Activated CD8-positive, alpha-beta memory T cell treated with anti-CD3 and anti-CD28 coated beads, Interleukin-2, amount 10 ng/mL, durations not matched to agents 7 days and 5 days (primary cell): ENCODE data around the gene THAP4. TPM values are rescaled to one million over a fixed set of nuclear protein-coding genes. Genes with fewer than 3 reads are reported as not detected.

Source experiments
- ATAC-seq: fragments of 150-1000 bp; cut with Tn5 transposase; one replicate; pipeline ENCODE4 v1.10.0; 2021; ENCODE audit warnings: moderate library complexity
- CTCF ChIA-PET: fragments of 350-600 bp; sonication (Branson Sonifier 250); formaldehyde crosslinking; loops from one replicate; lab custom pipeline; 2021; ENCODE audit warnings: antibody characterized with exemption; lab: Charles Lee
- DNase-seq: peaks from one replicate; pipeline ENCODE4 v3.0.0-alpha.2; 2020
- H3K27ac Mint-ChIP-seq: one replicate; pipeline ENCODE4 v1.8.0; 2021; ENCODE audit warnings: mild to moderate bottlenecking, mixed read lengths
- H3K27me3 Mint-ChIP-seq: one replicate; pipeline ENCODE4 v1.8.0; 2021; ENCODE audit warnings: mixed read lengths
- H3K36me3 Mint-ChIP-seq: one replicate; pipeline ENCODE4 v1.8.0; 2021; ENCODE audit warnings: mild to moderate bottlenecking, mixed read lengths
- H3K4me1 Mint-ChIP-seq: one replicate; pipeline ENCODE4 v1.8.0; 2021; ENCODE audit warnings: mixed read lengths
- H3K4me3 Mint-ChIP-seq: one replicate; pipeline ENCODE4 v1.8.0; 2021; ENCODE audit warnings: mild to moderate bottlenecking, moderate library complexity, mixed read lengths
- H3K9me3 Mint-ChIP-seq: one replicate; pipeline ENCODE4 v1.8.0; 2022; ENCODE audit warnings: low read depth, mixed read lengths
- total RNA-seq, 2 experiments: library from RNA; stranded (reverse); gene quantifications; one replicate each; pipeline ENCODE4 v1.2.3, GENCODE V29; 2021

THAP4 gene
- total RNA-seq, 2 experiments from 2014 or later: 38.1 to 39.3 TPM

- no peaks in the 10 kb centered on the region for H3K9me3 Mint-ChIP-seq
- peaks cover 20% of the 10 kb centered on the region for H3K36me3 Mint-ChIP-seq
- ATAC-seq: no peak
- H3K27me3 Mint-ChIP-seq: no peaks in the 10 kb centered on the region
- no peaks in the 10 kb centered on the region for H3K4me1 Mint-ChIP-seq
- H3K27ac Mint-ChIP-seq: no peak overlapping the region
- CTCF ChIA-PET: interaction anchor here (2.0 to 2.4 kb wide), 2 partner anchors 13 to 221 kb away, joined by 5 to 9 read pairs; no protein-coding TSS in a partner anchor
- no peak overlapping the region for H3K4me3 Mint-ChIP-seq
- DNase-seq: no peak
Observed at GRCh38 chr2:241657786-241658254, 20.9 kb upstream of the THAP4 start.

GRCh38 chr2:241656190-241656741, 19.3 kb upstream of the THAP4 start:
- H3K27me3 Mint-ChIP-seq: no peaks in the 10 kb centered on the region
- peak overlapping the region; percentile 32 for H3K27ac Mint-ChIP-seq
- no peak for DNase-seq
- H3K4me3 Mint-ChIP-seq: no peak overlapping the region
- H3K36me3 Mint-ChIP-seq: peaks cover 22% of the 10 kb centered on the region
- no peaks in the 10 kb centered on the region for H3K9me3 Mint-ChIP-seq
- H3K4me1 Mint-ChIP-seq: no peaks in the 10 kb centered on the region
- no peak for ATAC-seq
- CTCF ChIA-PET: no interaction called here

GRCh38 chr2:241655516-241656189, 18.7 kb upstream of the THAP4 start:
- CTCF ChIA-PET: no interaction called here
- H3K4me3 Mint-ChIP-seq: no peak overlapping the region
- DNase-seq (no peak), ATAC-seq (no peak)
- no peaks in the 10 kb centered on the region for H3K27me3 Mint-ChIP-seq
- H3K9me3 Mint-ChIP-seq: no peaks in the 10 kb centered on the region
- H3K4me1 Mint-ChIP-seq: no peaks in the 10 kb centered on the region
- peaks cover 22% of the 10 kb centered on the region for H3K36me3 Mint-ChIP-seq
- H3K27ac Mint-ChIP-seq: peak overlapping the region; percentile 32

- Mint-ChIP-seq H3K9me3 (no peaks in the 10 kb centered on the region), H3K4me3 (no peak overlapping the region), H3K36me3 (peaks cover 18% of the 10 kb centered on the region), H3K4me1 (no peaks in the 10 kb centered on the region), H3K27ac (no peak overlapping the region), H3K27me3 (no peaks in the 10 kb centered on the region)
- CTCF ChIA-PET: no interaction called here
- ATAC-seq (no peak), DNase-seq (no peak)
Observed at GRCh38 chr2:241654551-241654950, 17.6 kb upstream of the THAP4 start.

GRCh38 chr2:241653210-241653750, 16.3 kb upstream of the THAP4 start:
- CTCF ChIA-PET: no interaction called here
- Mint-ChIP-seq H3K9me3 (no peaks in the 10 kb centered on the region), H3K27ac (no peak overlapping the region), H3K4me3 (no peak overlapping the region), H3K4me1 (peaks cover 4% of the 10 kb centered on the region), H3K36me3 (peaks cover 14% of the 10 kb centered on the region), H3K27me3 (no peaks in the 10 kb centered on the region)
- DNase-seq (no peak), ATAC-seq (no peak)

- Mint-ChIP-seq H3K27ac (no peak overlapping the region), H3K9me3 (no peaks in the 10 kb centered on the region), H3K27me3 (no peaks in the 10 kb centered on the region), H3K36me3 (peaks cover 12% of the 10 kb centered on the region), H3K4me1 (peaks cover 4% of the 10 kb centered on the region), H3K4me3 (no peak overlapping the region)
- no peak for ATAC-seq
- DNase-seq: no peak
- CTCF ChIA-PET: no interaction called here
Observed at GRCh38 chr2:241652722-241653121, 15.8 kb upstream of the THAP4 start.

GRCh38 chr2:241652142-241652541, 15.2 kb upstream of the THAP4 start:
- peaks cover 4% of the 10 kb centered on the region for H3K4me1 Mint-ChIP-seq
- no peaks in the 10 kb centered on the region for H3K9me3 Mint-ChIP-seq
- H3K4me3 Mint-ChIP-seq: no peak overlapping the region
- H3K36me3 Mint-ChIP-seq: peaks cover 11% of the 10 kb centered on the region
- CTCF ChIA-PET: no interaction called here
- no peak for DNase-seq
- H3K27me3 Mint-ChIP-seq: no peaks in the 10 kb centered on the region
- no peak overlapping the region for H3K27ac Mint-ChIP-seq
- ATAC-seq: no peak

- DNase-seq: no peak
- CTCF ChIA-PET: no interaction called here
- H3K36me3 Mint-ChIP-seq: peaks cover 6% of the 10 kb centered on the region
Observed at GRCh38 chr2:241649927-241650326, 13.0 kb upstream of the THAP4 start.

GRCh38 chr2:241649404-241649803, 12.4 kb upstream of the THAP4 start:
- ATAC-seq: no peak
- Mint-ChIP-seq H3K4me1 (peaks cover 4% of the 10 kb centered on the region), H3K27ac (no peak overlapping the region), H3K9me3 (no peaks in the 10 kb centered on the region), H3K27me3 (no peaks in the 10 kb centered on the region), H3K36me3 (peaks cover 6% of the 10 kb centered on the region), H3K4me3 (no peak overlapping the region)
- no peak for DNase-seq
- CTCF ChIA-PET: no interaction called here

More at GRCh38 chr2:241649927-241650326, 13.0 kb upstream of the THAP4 start:
- Mint-ChIP-seq H3K27ac (no peak overlapping the region), H3K4me3 (no peak overlapping the region), H3K9me3 (no peaks in the 10 kb centered on the region), H3K4me1 (peaks cover 4% of the 10 kb centered on the region), H3K27me3 (no peaks in the 10 kb centered on the region)
- ATAC-seq: no peak

GRCh38 chr2:241648453-241648852, 11.5 kb upstream of the THAP4 start:
- H3K4me3 Mint-ChIP-seq: no peak overlapping the region
- no peaks in the 10 kb centered on the region for H3K27me3 Mint-ChIP-seq
- ATAC-seq (no peak), DNase-seq (no peak)
- H3K4me1 Mint-ChIP-seq: peaks cover 4% of the 10 kb centered on the region
- CTCF ChIA-PET: no interaction called here
- no peaks in the 10 kb centered on the region for H3K9me3 Mint-ChIP-seq
- no peak overlapping the region for H3K27ac Mint-ChIP-seq
- peaks cover 4% of the 10 kb centered on the region for H3K36me3 Mint-ChIP-seq

GRCh38 chr2:241645915-241646645, 9.1 kb upstream of the THAP4 start:
- Mint-ChIP-seq H3K4me1 (peaks cover 11% of the 10 kb centered on the region), H3K36me3 (peaks cover 2% of the 10 kb centered on the region), H3K27me3 (no peaks in the 10 kb centered on the region), H3K9me3 (no peaks in the 10 kb centered on the region), H3K4me3 (no peak overlapping the region), H3K27ac (no peak overlapping the region)
- CTCF ChIA-PET: no interaction called here
- ATAC-seq (no peak), DNase-seq (no peak)

GRCh38 chr2:241645056-241645914, 8.3 kb upstream of the THAP4 start:
- no peaks in the 10 kb centered on the region for H3K9me3 Mint-ChIP-seq
- H3K36me3 Mint-ChIP-seq: peaks cover 4% of the 10 kb centered on the region
- peaks cover 19% of the 10 kb centered on the region for H3K4me1 Mint-ChIP-seq
- H3K4me3 Mint-ChIP-seq: no peak overlapping the region
- no peak overlapping the region for H3K27ac Mint-ChIP-seq
- H3K27me3 Mint-ChIP-seq: no peaks in the 10 kb centered on the region
- ATAC-seq (no peak), DNase-seq (no peak)
- CTCF ChIA-PET: interaction anchor here (1.5 kb wide), 1 partner anchor 14 kb away, joined by 5 read pairs; no protein-coding TSS in a partner anchor

- peaks cover 5% of the 10 kb centered on the region for H3K9me3 Mint-ChIP-seq
- CTCF ChIA-PET: interaction anchor here (0.8 kb wide), 1 partner anchor 18 kb away, joined by 3 read pairs; no protein-coding TSS in a partner anchor
- H3K4me3 Mint-ChIP-seq: no peak overlapping the region
- H3K27me3 Mint-ChIP-seq: no peaks in the 10 kb centered on the region
- DNase-seq: no peak
- H3K27ac Mint-ChIP-seq: no peak overlapping the region
- peaks cover 22% of the 10 kb centered on the region for H3K36me3 Mint-ChIP-seq
- peaks cover 36% of the 10 kb centered on the region for H3K4me1 Mint-ChIP-seq
- ATAC-seq: no peak
Observed at GRCh38 chr2:241641631-241642030, 4.7 kb upstream of the THAP4 start.
